Medulla oblongata (tissue), 1 donor: Measurements from ENCODE around the gene RAB10.
A peak's percentile ranks its signal among the peaks of the same experiment; 100 is the strongest.

ENCODE experiments used
- DNase-seq: peaks from one replicate; pipeline ENCODE4 v3.0.0-alpha.2; 2015; ENCODE audit errors: extremely low spot score

Gene RAB10

GRCh38 chr2:26178746-26179436, 145.0 kb downstream of the RAB10 start:
- peak; percentile 62 for DNase-seq

DNA sequence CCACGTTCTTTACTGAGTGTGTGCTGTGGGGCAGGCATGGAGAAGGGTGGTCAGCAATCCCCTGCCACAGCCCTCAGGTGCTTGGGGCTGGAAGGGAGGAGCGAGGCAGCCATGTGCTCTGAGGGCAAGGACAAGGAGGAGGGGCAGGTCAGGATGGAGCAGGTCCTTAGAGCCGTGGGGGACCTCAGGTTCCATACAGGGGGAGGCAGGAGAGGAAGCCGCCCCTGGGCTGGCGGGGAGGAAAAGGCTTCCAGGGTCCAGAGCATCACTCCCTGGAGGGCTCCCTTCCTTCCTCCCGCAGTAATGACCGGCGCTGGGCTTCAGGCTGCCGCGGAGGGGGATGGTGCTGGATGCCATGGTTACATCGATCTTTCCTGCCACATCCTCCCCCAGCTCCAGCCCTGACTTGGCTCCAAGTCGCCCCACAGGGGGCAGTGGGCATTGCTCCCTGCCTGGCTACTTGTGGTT, 145.6 kb downstream of the RAB10 start:
- DNase-seq, result no peak

DNA sequence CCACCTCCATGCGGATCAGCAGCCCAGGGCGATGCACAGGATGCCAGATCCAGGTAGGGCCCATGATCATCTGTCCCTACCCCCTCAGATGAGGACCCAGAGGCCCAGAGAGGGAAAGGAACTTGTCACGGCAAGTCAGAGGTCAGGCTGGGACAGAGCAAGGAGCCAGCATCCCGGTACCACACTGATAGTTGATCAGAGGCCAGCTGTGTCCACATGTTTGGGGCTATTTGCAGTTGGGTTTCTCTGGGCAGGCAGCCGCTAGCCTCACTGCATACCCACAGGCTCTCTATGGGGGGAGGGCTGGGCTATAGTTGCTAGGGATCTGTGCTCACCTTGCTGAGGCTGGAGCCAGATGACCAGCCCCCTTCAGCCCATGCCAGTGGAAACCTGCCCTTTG, 148.6 kb downstream of the RAB10 start:
- DNase-seq, result no peak

DNA sequence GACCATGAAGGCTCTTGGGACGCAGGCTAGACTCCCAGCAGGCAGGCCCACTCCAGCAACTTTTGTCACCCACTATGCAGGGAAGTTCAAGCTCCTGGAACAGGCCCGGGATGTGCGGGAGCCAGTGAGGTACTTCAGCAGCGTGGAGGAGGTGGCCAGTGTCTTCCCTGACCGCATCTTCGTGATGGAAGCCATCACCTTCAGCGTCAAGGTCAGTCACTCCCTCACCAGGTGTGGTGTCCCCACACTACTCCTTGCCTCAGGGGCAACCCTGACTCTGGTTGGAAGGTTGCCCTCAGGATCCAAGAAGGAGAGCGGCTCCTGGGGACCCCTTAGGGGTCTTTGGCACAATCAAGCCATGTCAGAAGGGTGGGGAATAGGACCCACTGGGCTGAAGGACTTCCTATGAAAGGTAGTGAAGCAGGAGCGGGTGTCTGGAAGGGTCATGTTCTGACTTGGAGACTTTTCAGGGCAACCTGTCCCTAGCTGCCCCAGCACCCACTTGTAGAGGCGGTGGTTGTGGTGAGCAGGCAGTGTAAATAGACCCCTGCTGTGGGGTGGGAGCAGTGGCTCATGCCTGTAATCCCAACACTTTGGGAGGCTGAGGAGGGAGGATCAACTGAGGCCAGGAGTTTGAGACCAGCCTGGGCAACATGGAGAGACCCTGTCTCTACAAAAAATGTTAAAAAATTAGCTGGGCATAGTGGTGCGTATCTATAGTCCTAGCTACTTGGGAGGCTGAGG, 149.2 kb downstream of the RAB10 start:
- no peak for DNase-seq

DNA sequence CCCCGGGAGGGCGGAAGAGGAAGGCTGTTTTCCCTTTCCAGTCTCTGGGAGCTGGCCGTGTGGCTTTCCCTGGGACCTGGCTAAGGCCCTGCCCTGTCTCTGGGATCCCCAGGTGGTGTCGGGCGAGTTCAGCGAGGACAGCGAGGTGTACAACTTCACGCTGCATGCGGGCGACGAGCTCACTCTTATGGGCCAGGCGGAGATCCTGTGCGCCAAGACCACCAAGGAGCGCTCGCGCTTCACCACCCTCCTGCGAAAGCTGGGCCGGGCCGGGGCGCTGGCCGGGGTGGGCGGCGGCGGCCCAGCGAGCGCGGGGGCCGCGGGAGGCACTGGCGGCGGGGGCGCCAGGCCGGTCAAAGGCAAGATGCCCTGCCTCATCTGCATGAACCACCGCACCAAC, 150.2 kb downstream of the RAB10 start:
- no peak for DNase-seq

DNA sequence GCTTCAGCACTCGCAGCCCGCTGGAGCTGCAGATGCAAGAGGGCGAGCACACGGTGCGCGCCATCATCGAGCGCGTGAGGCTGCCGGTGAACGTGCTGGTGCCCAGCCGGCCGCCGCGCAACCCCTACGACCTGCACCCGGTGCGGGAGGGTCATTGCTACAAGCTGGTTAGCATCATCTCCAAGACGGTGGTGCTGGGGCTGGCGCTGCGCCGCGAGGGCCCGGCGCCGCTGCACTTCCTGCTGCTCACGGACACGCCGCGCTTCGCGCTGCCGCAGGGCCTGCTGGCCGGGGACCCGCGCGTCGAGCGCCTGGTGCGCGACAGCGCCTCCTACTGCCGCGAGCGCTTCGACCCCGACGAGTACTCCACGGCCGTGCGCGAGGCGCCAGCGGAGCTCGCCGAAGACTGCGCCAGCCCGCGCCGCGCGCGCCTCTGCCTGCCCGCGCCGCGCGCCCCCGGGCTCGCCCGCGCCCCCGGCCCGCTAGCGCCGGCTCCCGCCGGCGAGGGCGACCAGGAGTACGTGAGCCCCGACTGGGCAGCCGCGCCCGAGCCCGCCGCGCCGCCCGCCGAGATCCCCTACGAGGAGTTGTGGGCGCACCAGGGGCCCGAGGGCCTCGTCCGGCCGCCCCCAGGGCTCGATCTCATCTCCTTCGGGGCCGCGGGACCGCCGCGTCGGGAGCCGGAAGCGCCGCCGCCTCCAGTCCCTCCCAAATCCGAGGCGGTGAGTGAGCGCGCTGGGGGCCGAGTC, 150.8 kb downstream of the RAB10 start:
- no peak for DNase-seq

GRCh38 chr2:26185304-26185928, 151.5 kb downstream of the RAB10 start:
- no peak for DNase-seq

DNA sequence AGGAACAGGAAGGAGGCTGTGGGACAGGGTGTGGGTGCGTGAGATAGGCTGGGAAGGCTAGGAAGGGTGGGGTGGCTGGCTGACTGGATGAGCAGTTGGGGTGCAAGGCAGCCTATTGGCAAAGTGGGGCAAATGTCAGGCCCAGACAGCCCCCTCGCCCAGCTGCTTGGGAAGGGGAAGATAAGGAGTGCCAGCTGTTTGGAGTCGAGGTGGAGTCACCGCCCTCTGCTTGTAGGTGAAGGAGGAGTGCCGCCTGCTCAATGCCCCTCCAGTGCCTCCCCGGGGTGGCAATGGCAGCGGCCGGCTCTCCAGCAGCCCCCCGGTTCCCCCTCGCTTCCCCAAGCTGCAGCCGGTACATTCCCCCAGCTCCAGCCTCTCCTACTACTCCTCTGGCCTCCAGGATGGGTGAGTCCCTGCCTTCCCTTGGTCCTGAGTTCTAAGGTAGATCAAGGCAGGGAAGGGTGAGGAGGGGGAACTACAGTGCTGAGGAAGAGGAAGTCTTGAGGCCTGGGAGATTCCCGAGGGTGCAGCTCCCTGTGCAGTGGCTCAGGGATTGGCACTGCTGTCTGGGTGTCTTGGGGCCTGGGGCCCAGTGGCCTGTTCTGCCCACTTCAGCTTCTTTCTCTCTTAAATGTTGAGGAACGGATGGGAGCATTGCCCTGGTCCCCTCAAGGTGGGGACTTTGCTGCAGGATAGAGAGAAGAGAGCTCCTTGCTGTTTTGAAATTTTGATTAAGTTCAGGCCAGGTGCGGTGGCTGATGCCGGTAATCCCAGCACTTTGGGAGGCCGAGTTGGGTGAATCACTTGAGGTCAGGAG, 152.3 kb downstream of the RAB10 start:
- no peak for DNase-seq
